ENCODE data around the gene DARS1. TPM values are rescaled to one million over a fixed set of nuclear protein-coding genes. Genes with fewer than 3 reads are reported as not detected.

DARS1 gene
- polyA plus RNA-seq, 1 of the 3 experiments (the other 2 are of a cell fraction): 52.2 TPM

DNA sequence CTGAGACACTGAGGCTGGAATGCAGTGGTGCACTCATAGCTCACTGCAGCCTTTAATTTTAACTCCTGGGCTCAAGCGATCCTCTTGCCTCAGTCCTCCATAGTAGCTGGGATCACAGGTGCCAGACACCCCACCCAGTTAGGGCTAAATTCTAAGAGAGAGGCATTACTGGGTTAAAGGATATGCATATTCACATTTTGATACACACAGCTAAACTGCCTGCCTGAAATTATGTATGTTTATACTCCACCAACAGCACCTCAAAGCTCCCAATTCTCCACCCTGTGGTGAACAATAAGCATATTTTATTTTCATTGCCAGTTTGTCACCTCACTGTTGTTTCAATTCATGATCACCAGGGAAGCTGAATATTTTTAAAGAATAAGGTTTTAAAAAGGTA, 90.5 kb downstream of the DARS1 start (continued):
- TF ChIP-seq, protein P1, sequence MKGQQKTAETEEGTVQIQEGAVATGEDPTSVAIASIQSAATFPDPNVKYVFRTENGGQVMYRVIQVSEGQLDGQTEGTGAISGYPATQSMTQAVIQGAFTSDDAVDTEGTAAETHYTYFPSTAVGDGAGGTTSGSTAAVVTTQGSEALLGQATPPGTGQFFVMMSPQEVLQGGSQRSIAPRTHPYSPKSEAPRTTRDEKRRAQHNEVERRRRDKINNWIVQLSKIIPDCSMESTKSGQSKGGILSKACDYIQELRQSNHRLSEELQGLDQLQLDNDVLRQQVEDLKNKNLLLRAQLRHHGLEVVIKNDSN (IDR thresholded peaks at IDR 0.05; ENCODE audit: borderline replicate concordance, low read depth): no peak
- TF ChIP-seq NRF1 (IDR thresholded peaks at IDR 0.05; ENCODE audit: low read depth, low read length) (no peak), POLR2AphosphoS5 (IDR thresholded peaks at IDR 0.05; ENCODE audit: low read depth, low read length) (no peak)

DNA sequence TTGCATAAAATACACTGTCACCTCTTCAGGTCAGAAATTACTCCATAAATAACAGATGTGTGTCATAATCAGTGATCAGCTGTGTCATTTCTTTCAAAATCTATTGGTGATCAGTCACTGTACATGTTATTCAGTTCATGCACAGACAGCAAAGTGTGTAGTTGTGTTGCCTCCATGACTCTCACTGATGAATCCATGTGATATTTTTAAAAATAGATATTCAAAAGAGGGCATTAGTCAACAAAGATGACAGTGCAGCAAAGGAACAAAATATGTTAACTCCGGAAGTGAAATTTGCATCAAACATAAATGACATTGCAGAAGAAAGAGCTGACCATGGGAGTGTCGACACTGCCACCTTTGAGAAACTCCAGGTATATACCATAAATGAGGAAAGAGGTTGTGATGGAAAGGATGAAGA, 92.0 kb downstream of the DARS1 start:
- Histone ChIP-seq H4K20me1 (ENCODE audit: insufficient read depth) (no peaks in the 10 kb centered on the region), H3K4me3 (ENCODE audit: low read depth in 2 of 2, low read length in 1 of 2) (no peak overlapping the region), H3K27me3 (ENCODE audit: insufficient read depth) (no peaks in the 10 kb centered on the region), H3K27ac (ENCODE audit: low read depth in 2 of 2, low read length in 1 of 2) (no peak overlapping the region), H3K36me3 (replicated peaks in 1 of 2; ENCODE audit: control insufficient read depth in 1 of 2, insufficient read depth in 2 of 2, low read length in 1 of 2) (no peaks in the 10 kb centered on the region), H2AFZ (ENCODE audit: low read depth) (no peak overlapping the region), H3K4me1 (ENCODE audit: control insufficient read depth in 1 of 2, insufficient read depth in 2 of 2, low read depth in 1 of 2, low read length in 1 of 2) (no peaks in the 10 kb centered on the region), H3K9ac (no peak overlapping the region), H3K79me2 (ENCODE audit: insufficient read depth) (no peaks in the 10 kb centered on the region), H3K9me3 (no peaks in the 10 kb centered on the region), H3F3A (replicated peaks; ENCODE audit: insufficient read depth) (no peaks in the 10 kb centered on the region), H3K9me2 (no peaks in the 10 kb centered on the region), H3K4me2 (no peak overlapping the region)
- CTCF ChIA-PET: interaction anchor here (0.7 kb wide), 1 partner anchor 13 kb away, joined by 3 read pairs; no protein-coding TSS in a partner anchor
- POLR2A ChIA-PET: no interaction called here
- TF ChIP-seq JUND (IDR thresholded peaks at IDR 0.05) (no peak), RXRA (IDR thresholded peaks at IDR 0.05; ENCODE audit: borderline replicate concordance, low read depth) (no peak), TCF12 (IDR thresholded peaks at IDR 0.05) (no peak), NRF1 (IDR thresholded peaks at IDR 0.05; ENCODE audit: low read depth, low read length) (no peak)
- TF ChIP-seq, protein P2, sequence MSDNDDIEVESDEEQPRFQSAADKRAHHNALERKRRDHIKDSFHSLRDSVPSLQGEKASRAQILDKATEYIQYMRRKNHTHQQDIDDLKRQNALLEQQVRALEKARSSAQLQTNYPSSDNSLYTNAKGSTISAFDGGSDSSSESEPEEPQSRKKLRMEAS (IDR thresholded peaks at IDR 0.05; ENCODE audit: low read depth): no peak
- TF ChIP-seq, protein P3, sequence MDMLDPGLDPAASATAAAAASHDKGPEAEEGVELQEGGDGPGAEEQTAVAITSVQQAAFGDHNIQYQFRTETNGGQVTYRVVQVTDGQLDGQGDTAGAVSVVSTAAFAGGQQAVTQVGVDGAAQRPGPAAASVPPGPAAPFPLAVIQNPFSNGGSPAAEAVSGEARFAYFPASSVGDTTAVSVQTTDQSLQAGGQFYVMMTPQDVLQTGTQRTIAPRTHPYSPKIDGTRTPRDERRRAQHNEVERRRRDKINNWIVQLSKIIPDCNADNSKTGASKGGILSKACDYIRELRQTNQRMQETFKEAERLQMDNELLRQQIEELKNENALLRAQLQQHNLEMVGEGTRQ (IDR thresholded peaks at IDR 0.05; ENCODE audit: borderline replicate concordance, low read depth, low read length): no peak
- TF ChIP-seq, protein P4, sequence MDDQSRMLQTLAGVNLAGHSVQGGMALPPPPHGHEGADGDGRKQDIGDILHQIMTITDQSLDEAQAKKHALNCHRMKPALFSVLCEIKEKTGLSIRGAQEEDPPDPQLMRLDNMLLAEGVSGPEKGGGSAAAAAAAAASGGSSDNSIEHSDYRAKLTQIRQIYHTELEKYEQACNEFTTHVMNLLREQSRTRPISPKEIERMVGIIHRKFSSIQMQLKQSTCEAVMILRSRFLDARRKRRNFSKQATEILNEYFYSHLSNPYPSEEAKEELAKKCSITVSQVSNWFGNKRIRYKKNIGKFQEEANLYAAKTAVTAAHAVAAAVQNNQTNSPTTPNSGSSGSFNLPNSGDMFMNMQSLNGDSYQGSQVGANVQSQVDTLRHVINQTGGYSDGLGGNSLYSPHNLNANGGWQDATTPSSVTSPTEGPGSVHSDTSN (IDR thresholded peaks at IDR 0.05): no peak
- TF ChIP-seq, protein P5, sequence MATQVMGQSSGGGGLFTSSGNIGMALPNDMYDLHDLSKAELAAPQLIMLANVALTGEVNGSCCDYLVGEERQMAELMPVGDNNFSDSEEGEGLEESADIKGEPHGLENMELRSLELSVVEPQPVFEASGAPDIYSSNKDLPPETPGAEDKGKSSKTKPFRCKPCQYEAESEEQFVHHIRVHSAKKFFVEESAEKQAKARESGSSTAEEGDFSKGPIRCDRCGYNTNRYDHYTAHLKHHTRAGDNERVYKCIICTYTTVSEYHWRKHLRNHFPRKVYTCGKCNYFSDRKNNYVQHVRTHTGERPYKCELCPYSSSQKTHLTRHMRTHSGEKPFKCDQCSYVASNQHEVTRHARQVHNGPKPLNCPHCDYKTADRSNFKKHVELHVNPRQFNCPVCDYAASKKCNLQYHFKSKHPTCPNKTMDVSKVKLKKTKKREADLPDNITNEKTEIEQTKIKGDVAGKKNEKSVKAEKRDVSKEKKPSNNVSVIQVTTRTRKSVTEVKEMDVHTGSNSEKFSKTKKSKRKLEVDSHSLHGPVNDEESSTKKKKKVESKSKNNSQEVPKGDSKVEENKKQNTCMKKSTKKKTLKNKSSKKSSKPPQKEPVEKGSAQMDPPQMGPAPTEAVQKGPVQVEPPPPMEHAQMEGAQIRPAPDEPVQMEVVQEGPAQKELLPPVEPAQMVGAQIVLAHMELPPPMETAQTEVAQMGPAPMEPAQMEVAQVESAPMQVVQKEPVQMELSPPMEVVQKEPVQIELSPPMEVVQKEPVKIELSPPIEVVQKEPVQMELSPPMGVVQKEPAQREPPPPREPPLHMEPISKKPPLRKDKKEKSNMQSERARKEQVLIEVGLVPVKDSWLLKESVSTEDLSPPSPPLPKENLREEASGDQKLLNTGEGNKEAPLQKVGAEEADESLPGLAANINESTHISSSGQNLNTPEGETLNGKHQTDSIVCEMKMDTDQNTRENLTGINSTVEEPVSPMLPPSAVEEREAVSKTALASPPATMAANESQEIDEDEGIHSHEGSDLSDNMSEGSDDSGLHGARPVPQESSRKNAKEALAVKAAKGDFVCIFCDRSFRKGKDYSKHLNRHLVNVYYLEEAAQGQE (IDR thresholded peaks at IDR 0.05; ENCODE audit: low read depth, low read length): no peak
- TF ChIP-seq, protein P6, sequence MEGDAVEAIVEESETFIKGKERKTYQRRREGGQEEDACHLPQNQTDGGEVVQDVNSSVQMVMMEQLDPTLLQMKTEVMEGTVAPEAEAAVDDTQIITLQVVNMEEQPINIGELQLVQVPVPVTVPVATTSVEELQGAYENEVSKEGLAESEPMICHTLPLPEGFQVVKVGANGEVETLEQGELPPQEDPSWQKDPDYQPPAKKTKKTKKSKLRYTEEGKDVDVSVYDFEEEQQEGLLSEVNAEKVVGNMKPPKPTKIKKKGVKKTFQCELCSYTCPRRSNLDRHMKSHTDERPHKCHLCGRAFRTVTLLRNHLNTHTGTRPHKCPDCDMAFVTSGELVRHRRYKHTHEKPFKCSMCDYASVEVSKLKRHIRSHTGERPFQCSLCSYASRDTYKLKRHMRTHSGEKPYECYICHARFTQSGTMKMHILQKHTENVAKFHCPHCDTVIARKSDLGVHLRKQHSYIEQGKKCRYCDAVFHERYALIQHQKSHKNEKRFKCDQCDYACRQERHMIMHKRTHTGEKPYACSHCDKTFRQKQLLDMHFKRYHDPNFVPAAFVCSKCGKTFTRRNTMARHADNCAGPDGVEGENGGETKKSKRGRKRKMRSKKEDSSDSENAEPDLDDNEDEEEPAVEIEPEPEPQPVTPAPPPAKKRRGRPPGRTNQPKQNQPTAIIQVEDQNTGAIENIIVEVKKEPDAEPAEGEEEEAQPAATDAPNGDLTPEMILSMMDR (IDR thresholded peaks at IDR 0.05): no peak
- WGBS (ENCODE audit: low lambda C conversion rate): 78% methylated on average over 2 of the region's 2 CpGs
- DNase-seq: no peak

Data from SK-N-SH (cell line).